ENCODE results near the gene RHBDF2.
"Not testable (repeated sequence)": the region's sequence is repeated elsewhere in the genome, so short reads cannot be mapped to it uniquely, and the experiment has no call there.

GRCh38 chr17:76527016-76527415 lies 25.8 kb upstream of the RHBDF2 start:
- not testable (repeated sequence) for TF ChIP-seq CTCF (IDR thresholded peaks at IDR 0.05; ENCODE audit: low read length); EZH2 (optimal IDR thresholded peaks at IDR 0.05; ENCODE audit: low read depth, low read length)

Measured in MM.1S (cell line).